GM10248 (cell line): ENCODE results near the gene ZNF581.

Experiments
- CTCF ChIA-PET: fragments of 300-600 bp; sonication (Branson Sonifier 250); formaldehyde crosslinking; extraction: SDS; loops from one replicate; lab custom pipeline; 2021; ENCODE audit warnings: antibody characterized with exemption; lab: Yijun Ruan, JAX
- POLR2A ChIA-PET: fragments of 350-650 bp; sonication (Branson Sonifier 250); formaldehyde crosslinking; extraction: SDS; loops from one replicate; lab custom pipeline; 2020; ENCODE audit warnings: antibody characterized with exemption; lab: Yijun Ruan, JAX
- DNase-seq: peaks from one replicate; pipeline ENCODE4 v3.0.0; 2012; ENCODE audit errors: extremely low spot score
- CTCF ChIP-seq: IDR thresholded peaks from 2 replicates; pipeline ENCODE4 v1.5.1; 2012; ENCODE audit warnings: mild to moderate bottlenecking, low read depth; ENCODE audit errors: extremely low read depth, missing control alignments, control extremely low read depth

The ZNF581 gene

GRCh38 chr19:55649268-55650125 is 6.0 kb downstream of the ZNF581 start:
- POLR2A ChIA-PET: interaction anchor here (0.7 to 1.6 kb wide), 3 partner anchors 12 to 242 kb away, joined by 3 to 4 read pairs (median 3); partner anchors contain the start of genes UBE2S and ZNF784
- no peak for DNase-seq
- no peak for TF ChIP-seq CTCF
- CTCF ChIA-PET: interaction anchor here (7.2 kb wide), 1 partner anchor 15 kb away, joined by 84 read pairs; no protein-coding TSS in a partner anchor

- TF ChIP-seq CTCF: no peak
- CTCF ChIA-PET: interaction anchor here (7.2 kb wide), 1 partner anchor 15 kb away, joined by 84 read pairs; no protein-coding TSS in a partner anchor
- POLR2A ChIA-PET: interaction anchor here (1.1 kb wide), 1 partner anchor 13 kb away, joined by 4 read pairs; no protein-coding TSS in a partner anchor
- peak; percentile 56 for DNase-seq
Measured at GRCh38 chr19:55650126-55650557, 6.7 kb downstream of the ZNF581 start.

DNA sequence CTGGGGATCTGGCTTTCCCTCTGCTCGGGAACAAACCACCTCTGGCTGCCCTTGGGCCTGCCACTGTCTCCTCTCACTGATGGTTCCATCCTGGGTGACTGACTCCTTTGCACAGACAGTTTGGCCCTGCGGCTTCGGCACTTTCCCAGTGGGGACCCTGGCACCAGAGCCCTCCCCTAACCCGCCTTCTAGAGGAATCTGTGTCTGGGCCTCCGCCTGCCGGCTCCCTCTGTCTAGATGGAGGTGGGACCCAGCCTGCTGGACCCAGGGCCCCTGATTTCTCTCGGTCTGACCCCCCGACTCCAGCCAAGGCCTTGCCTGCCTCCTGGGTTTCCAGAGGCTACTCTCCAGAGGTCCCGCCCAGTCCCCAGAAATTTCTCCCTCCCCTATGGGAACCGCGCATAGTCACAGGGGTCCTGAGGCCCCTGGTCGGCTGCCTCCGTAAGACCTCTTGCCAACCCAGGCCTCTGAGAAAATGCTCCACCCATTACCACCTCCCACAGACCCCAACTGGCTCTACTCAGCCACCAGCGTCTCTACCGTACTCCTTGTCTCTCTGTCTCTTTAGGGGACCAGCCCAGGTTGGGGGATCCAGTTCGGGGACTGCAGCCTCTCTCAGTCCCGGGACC is 7.3 kb downstream of the ZNF581 start:
- POLR2A ChIA-PET: interaction anchor here (1.1 kb wide), 1 partner anchor 14 kb away, joined by 4 read pairs; no protein-coding TSS in a partner anchor
- DNase-seq: no peak
- no peak for TF ChIP-seq CTCF
- CTCF ChIA-PET: interaction anchor here (7.2 kb wide), 1 partner anchor 16 kb away, joined by 84 read pairs; no protein-coding TSS in a partner anchor

- CTCF ChIA-PET: no interaction called here
Measured at GRCh38 chr19:55651236-55651635, 7.8 kb downstream of the ZNF581 start.

DNA sequence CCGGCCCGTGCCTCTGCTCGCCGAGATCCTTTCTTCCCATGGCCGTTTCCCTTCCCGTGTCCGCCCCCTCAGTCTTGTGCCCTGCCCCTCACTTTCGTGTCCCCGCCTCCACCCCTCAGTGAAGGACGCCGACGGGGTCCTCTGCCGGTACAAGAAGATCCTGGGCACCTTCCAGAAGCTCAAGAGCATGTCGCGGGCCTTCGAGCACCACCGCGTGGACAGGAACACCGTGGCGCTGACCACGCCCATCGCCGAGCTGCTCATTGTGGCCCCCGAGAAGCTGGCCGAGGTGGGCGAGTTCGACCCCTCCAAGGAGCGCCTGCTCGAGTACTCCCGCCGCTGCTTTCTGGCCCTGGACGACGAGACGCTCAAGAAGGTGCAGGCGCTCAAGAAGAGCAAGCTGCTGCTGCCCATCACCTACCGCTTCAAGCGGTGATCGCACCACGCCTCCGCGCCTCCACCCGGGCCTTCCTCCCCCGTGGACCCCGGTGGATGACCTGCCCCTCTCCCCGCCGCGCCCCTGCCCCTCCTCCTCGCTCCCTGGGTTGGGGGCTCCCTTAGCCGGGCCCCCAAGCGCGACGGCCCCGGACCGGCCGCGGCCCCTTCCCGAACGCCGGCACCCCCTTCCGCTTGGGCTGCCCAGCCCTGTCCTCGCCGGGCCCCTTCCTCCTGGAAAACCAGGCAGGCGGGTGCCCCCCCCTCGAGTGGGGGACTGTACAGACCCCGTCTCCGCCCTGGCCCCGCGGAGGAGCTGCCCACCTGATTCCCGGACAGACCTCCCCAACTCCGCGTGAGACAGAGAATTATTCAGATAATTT is 9.1 kb downstream of the ZNF581 start:
- TF ChIP-seq CTCF: no peak
- ChIA-PET POLR2A (no interaction called here), CTCF (interaction anchor here (0.8 to 3.4 kb wide), 7 partner anchors 9 to 48 kb away, joined by 3 to 39 read pairs (median 5); partner anchors contain the start of genes ZNF581 and ZNF784)
- DNase-seq: no peak

More at GRCh38 chr19:55651236-55651635, 7.8 kb downstream of the ZNF581 start:
- DNase-seq: no peak
- POLR2A ChIA-PET: no interaction called here
- no peak for TF ChIP-seq CTCF
